Choroid plexus epithelial cell (primary cell): ENCODE data around the gene PDGFRA.

Experiments used
- DNase-seq: peaks from one replicate; pipeline ENCODE4 v3.0.0-alpha.2; 2010; ENCODE audit warnings: low read depth
- H3K4me3 ChIP-seq: 2 replicates; pipeline ENCODE4 v1.5.1; 2011; ENCODE audit warnings: low read depth, mild to moderate bottlenecking, control low read depth, low read length, moderate library complexity
- TF ChIP-seq, protein P1 (sequence below): conservative IDR thresholded peaks from 2 replicates; pipeline ENCODE4 v1.5.1; 2011; ENCODE audit warnings: low read depth, mild to moderate bottlenecking, control low read depth, inconsistent platforms, low read length, moderate library complexity

PDGFRA gene

DNA sequence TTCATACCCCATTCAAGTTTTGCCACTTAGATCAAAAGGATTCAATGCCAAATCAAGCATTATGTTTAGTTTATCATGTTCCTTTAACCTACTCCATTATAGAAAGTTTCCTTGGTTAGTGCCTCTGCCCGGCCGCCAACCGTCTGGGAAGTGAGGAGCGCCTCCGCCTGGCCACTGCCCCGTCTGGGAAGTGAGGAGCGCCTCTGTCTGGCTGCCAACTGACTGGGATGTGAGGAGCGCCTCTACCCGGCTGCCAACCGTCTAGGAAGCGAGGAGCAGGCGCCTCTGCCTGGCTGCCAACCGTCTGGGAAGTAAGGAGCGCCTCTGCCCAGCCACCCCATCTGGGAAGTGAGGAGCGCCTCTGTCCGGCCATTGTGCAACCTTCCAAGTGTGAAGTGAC, 36.3 kb upstream of the PDGFRA start:
- no peak overlapping the region for H3K4me3 ChIP-seq
- TF ChIP-seq, protein P1, sequence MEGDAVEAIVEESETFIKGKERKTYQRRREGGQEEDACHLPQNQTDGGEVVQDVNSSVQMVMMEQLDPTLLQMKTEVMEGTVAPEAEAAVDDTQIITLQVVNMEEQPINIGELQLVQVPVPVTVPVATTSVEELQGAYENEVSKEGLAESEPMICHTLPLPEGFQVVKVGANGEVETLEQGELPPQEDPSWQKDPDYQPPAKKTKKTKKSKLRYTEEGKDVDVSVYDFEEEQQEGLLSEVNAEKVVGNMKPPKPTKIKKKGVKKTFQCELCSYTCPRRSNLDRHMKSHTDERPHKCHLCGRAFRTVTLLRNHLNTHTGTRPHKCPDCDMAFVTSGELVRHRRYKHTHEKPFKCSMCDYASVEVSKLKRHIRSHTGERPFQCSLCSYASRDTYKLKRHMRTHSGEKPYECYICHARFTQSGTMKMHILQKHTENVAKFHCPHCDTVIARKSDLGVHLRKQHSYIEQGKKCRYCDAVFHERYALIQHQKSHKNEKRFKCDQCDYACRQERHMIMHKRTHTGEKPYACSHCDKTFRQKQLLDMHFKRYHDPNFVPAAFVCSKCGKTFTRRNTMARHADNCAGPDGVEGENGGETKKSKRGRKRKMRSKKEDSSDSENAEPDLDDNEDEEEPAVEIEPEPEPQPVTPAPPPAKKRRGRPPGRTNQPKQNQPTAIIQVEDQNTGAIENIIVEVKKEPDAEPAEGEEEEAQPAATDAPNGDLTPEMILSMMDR: no peak
- DNase-seq: no peak

DNA sequence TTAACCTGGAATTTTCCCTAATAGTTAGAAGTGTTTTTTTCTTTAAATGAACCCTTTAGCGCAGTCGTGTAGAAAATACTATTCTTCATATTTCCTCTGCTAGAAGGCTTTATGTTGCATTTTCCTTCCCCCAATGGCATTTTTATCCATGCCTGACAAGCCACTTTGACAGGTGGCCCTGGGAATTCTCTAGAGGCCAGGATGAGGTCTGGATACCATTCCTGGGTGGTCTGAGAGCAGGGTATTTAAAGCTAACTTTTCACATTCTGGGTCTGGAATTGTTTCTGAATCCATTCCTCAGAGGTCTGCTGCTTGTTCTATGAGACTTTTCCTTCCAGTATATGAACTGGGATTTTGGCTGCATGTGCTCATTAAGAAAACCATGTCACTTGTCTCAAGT, 31.2 kb upstream of the PDGFRA start:
- TF ChIP-seq, protein P1: no peak
- H3K4me3 ChIP-seq: no peak overlapping the region
- no peak for DNase-seq

DNA sequence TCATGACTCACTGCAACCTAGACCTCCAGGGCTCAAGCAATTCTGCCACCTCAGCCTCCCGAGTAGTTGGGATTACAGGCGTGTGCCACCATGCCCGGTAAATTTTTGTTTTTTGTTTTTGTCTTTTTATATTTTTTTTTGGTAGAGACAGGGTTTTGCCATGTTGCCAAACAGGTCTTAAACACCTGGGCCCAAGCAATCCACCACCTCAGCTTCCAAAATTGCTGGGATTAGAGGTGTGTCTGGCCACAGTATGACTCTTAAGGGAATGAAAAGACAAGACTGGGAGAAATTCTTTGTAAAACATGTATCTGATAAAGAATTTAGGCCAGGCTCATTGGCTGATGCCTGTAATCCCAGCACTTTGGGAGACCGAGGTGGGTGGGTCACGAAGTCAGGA, 29.2 kb upstream of the PDGFRA start:
- TF ChIP-seq, protein P1: no peak
- H3K4me3 ChIP-seq: no peak overlapping the region
- no peak for DNase-seq

DNA sequence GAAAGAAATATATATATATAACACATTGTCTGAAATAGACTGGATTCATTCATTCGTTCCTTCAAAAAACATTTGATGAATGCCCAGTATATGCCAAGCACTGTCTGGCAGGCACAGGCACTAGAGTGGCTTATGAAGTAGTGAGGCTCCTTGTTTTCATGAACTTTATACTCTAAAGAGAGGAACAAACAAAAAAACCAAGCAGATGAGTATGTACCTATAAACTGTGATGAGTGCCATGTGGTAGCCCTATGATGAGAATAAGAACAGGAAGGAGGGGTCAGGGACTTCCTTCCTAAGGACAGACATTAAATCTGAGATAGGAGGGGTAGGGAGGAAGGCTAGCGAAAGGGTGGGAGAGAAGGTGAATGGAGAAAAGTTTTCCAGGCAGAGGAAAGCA, 19.5 kb upstream of the PDGFRA start:
- H3K4me3 ChIP-seq: no peak overlapping the region
- no peak for DNase-seq
- TF ChIP-seq, protein P1: no peak

DNA sequence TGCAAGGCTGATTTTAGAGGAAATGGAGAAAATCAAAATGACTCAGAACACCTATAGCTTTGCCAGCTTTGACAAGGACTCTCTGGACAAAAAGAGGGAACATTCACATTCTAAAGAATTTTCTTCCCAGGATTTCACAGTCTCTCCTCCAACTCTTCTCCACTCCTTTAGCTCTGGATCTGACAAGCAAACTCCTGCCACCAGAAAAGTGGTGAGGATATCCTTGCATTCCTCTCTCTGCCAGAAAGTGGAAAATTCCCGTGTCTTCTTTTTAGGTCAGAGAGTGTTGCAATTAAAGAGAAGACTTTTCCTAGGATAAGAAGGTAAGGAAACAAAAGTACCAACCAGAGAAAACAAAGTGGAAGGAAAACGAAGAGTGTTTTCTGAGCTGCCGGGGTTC, 16.1 kb upstream of the PDGFRA start:
- H3K4me3 ChIP-seq: no peak overlapping the region
- no peak for DNase-seq
- TF ChIP-seq, protein P1: no peak

DNA sequence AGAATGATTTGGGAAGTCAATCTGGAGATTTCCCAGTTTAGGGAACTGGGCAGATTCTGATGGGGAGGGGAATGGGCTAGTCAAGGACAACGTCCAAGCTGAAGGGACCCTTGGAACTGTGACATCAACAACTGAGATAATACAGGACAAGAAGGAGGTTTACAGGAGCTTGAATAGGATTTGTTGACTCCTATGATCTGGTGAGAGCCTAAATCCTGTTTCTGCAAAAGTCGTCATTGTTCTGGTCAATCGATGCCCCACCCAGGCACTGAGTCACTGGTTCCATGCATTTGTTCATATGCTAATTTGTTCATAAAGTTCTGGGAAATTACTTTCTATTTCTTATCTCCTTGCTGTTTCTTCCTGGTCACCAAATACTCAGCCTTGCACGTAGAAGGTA, 15.3 kb upstream of the PDGFRA start:
- no peak overlapping the region for H3K4me3 ChIP-seq
- no peak for DNase-seq
- TF ChIP-seq, protein P1: no peak

DNA sequence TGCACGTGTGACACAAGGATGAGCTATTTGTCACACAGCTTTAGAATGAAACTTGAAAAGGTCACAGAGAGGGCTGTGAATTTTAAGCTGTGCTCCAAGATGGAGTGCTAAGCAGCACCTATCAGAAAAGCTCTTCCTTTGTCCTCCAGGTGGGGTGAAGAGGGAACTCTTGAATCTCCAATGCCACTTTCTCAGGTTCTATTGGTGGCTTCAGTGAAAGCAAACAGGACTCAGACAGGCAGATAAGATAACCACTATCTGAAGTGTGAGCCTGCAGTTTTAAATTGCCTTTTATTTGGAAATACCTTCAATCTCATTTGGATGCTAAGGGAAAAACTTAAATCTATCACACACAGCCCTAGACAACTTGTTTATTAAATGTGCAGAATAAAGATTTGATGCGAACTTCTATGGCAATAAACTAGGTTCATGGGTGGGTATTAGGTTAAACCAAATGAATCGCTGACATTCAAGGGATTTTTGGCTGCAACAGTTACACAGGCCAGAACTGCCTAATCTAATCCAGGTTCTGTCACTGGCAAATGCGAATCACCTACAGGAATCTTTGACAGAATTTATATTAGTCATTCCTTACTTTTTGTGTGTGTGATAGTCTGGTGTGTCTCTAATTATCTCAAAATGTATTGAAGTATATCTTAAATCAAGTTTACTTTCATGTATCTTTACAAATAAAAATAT, 13.6 kb upstream of the PDGFRA start:
- H3K4me3 ChIP-seq: no peak overlapping the region
- TF ChIP-seq, protein P1: no peak
- no peak for DNase-seq
